HG02884 (cell line): ENCODE data around the gene NOTCH2.

Experiments
- ATAC-seq: cut with Tn5 transposase; IDR thresholded peaks from one replicate; pipeline ENCODE4 v1.9.1; 2021; ENCODE audit warnings: mild to moderate bottlenecking, moderate library complexity; ENCODE audit not compliant: unreplicated experiment

NOTCH2 gene

DNA sequence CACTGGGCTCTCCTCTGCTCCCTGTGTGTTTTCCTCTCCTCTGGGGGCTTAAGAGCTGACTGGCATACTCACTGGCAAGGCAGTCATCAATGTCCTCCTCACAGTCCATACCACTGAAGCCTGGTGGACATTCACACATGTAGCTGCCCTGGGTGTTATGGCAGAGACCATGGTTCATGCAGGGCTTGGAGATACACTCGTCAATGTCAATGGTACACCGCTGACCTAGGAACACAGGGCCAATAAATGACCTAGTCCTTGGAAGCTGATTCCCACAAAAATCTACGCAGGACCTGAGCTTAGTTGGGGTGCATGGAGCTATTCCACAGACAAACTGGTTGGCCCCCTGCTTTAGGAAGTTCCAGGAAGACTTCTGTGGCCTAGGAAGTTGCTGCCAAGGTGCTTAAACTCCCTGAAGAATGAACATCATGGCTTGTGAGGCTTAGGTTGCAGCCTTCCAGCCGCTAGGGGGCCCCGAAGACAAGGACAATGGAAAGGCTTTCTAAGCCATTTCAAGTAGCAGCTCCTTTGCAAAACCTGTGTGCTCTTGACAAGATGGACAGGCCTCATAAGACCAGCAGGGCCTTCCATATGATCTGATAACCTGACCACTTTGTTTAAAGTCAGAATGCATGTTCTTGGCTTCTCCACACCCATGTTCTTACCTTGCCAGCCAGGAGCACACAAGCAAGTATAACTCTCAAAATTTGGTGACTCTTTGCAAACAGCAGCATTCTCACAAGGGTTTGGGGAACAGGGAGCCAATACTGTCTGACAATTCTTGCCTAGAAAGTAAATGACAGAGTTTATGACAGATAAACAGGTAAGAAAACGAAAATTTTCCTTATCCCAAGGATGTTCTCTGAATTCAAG lies 120.9 kb downstream of the NOTCH2 start:
- ATAC-seq: peak; percentile 81

DNA sequence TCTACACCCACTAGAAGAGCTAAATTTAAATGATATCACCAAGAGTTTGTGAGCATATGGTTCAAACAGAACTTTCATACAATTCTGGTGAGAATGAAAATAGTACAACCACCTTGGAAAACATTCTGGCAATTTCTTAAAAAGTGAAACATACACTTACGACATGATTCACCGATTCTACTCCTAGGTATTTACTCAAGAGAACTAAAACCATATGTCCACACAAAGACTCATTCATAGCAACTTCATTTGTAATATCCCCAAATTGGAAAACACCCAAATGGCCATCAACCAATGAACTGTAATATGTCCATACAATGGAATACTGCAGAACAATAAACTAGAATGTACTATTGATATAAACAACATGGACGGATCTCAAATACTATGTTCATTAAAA lies 122.0 kb downstream of the NOTCH2 start:
- ATAC-seq: no peak

- ATAC-seq: no peak
Observed at GRCh38 chr1:119946724-119947123, 122.7 kb downstream of the NOTCH2 start.

DNA sequence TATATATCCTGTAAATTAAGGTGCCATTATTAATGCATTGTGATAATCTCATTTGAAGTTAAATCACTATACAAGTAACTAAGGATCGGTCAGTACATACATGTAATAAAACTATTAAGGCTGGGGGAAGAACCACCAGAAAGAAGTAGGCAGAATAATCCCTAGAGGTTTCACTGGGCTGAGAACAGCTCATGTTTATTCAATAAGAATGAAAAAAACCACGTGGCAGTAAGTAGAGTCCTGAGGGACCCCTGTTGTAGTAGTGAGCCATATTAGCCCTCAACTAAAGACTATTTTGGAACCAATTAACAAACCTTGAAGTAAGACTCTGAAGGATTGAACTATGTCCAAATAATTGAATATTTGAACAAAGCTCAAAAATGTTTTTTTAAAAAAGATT lies 126.2 kb downstream of the NOTCH2 start:
- no peak for ATAC-seq

- ATAC-seq: no peak
Observed at GRCh38 chr1:119941392-119941791, 128.1 kb downstream of the NOTCH2 start.

GRCh38 chr1:119940697-119941096 lies 128.8 kb downstream of the NOTCH2 start:
- ATAC-seq: no peak

DNA sequence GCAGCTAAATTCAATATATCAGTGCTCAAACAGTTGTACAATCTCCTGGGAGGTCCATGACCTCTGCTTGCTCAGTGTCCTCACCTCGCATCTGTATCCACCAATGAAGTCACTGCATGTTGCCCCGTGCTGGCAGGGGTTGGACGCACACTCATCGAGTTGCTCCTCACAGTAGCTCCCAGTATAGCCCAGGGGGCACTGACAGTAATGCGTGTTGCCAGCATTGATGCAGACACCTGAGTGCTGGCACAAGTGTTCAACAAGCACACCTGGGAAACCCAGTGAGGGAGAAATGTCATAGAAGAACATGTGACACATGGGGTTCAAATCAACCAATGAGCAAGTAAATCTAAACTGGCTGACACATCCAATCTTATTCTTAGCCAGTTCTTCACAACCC lies 132.3 kb downstream of the NOTCH2 start:
- no peak for ATAC-seq

DNA sequence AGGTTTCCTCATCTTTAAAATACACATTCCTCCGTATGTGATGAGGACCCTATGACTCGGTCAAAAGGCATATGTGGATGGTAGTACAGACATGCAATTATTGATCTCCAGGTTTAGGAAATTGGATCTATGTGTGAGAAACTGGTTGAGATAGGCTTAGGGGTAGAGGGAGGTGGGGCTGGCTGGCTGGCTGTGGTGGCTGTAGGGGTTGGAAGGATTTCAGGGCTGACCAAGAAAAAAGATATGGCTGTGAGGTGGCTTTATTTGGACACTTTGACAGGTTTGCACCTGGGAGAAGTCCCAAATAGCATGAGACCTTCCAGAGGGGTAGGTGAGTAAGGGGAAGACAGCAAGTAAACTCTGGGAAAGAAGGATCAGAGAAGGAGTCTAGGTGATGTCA lies 133.5 kb downstream of the NOTCH2 start:
- no peak for ATAC-seq

DNA sequence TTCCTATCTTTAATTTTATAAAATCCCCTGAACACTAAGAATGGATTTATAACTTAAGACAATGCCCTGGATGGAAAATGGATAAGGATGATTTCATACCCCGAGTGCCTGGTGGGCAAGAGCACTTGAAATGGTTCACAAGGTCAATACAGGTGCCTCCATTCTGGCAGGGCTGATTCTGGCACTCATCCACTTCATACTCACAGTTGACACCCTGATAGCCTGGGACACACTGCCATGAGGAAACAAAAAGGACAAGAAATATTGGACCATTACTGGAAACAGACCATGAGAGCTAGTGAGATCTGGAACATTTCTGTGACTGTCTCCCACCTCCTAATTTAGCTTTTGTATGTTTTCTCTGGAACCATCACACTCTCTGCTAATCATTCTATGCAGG lies 134.1 kb downstream of the NOTCH2 start:
- no peak for ATAC-seq

GRCh38 chr1:119933397-119933796 lies 136.1 kb downstream of the NOTCH2 start:
- no peak for ATAC-seq

DNA sequence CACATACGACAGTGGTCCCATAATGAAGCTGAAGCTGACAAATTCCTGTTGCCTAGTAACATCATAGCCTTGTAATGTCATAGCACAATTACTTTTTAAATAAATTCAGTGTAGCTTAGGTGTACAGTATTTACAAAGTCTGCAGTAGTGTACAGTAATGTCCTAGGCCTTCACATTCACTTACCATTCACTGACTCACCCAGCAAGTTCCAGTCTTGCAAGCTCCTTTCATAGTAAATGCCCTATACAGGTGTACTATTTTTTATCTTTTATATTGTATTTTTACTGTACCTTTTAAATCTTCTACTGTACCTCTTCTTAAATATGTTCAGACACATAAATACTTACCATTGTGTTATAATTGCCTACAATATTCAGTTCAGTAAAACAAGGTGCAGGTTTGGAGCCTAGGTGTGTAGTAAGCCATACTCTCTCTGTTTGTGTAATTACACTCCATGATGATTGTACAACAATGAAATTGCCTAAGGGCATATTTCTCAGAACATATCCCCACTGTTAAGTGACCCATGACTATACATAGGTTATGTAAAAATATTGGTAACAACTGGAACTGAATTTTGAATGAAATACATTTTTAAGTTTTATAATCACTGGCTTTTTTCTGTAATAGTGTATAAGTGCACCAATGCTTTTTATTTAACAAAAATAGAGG lies 139.7 kb downstream of the NOTCH2 start:
- ATAC-seq: no peak

GRCh38 chr1:119926553-119926952 lies 142.9 kb downstream of the NOTCH2 start:
- no peak for ATAC-seq

- ATAC-seq: no peak
Observed at GRCh38 chr1:119924948-119925898, 144.2 kb downstream of the NOTCH2 start.

DNA sequence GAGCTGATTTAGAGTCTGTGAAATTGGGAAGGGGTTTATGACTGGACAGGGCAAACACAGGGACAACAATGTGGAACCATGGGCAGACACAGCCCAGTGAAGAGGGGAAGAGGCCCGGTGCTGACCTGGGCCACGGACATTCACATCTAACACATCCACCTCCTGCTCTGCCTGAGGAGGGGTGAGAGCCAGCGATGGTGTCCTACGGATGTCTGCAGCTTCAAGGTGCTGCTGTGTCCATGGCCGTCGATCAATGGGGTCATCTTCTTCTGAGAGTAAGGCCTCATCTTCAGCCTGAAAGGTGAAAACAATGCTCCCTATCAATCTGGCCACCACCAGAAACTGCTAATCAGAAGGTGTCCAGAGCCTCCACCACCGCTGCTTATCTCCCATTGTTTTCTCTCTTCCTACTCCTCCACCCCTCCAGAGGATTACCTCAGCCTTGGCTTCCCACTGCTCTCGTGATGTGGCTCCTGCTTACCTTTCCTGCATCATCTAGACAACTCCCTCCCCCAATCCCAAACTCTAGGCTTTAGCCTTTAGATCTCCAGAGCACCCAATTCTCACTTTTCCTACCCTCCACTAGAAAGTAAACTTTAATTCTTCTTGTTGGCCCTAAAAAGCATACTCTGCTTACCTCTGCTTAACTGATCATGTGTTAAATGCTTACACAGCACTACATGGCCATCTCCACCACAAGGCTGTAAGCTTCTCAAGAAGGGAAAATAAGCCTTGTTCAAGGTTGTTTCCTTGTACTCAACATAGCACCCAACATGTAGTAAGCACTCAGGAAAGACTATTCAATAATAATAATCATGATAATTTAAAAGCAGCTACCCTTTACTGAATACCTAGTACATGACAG lies 149.1 kb downstream of the NOTCH2 start:
- no peak for ATAC-seq

DNA sequence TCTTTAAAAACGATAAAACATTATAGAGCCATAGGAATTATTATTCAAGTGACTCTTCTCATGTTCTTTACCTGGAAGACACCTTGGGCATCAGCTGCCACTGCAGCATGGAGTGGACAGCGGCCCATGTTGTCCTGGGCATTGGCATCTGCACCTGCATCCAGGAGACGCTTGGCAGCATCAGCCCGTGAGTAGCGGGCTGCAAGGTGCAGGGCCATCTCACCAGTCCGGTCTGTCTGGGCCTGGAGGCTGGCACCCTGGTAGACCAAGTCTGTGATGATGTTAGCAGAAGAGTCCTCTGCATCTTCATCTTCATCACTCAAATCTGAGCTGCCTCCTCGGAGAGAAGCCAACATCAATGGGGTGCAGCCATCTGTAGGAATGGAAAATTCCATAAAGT lies 150.2 kb downstream of the NOTCH2 start:
- no peak for ATAC-seq

- ATAC-seq: no peak
Observed at GRCh38 chr1:119918301-119918700, 151.2 kb downstream of the NOTCH2 start.

DNA sequence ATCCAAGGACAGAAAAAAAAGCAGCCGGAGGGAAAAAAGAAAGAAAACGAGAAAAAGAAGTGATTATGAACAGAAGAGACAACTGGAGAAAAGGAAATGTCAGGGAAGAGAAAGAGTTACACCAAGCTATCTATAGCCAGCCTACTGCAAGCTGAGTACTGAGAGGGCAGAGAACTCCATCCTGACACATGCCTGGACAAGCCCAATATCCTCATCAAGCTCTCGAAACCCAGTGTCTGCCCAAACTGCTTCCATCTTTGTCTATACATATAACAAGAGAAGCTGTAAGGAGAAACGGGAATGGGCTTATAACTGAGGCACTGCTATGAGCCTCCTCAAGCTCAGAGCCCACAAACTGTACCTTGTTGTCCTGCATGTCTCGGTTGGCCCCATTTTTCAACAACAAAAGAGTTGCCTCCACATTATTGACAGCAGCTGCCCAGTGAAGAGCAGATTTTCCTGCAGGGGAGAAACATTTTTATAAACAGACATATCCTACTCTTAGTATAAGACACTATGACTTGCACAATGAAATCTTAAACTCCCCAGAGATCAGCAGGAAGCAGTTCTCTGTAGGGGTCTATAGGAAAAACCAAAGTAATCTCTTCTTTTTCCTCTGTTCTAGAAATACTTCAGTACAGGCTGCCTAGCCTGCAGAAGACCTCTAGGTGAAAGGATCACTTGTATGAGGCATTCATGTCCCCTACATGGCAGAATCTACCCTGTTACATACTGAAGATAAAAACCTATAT lies 152.0 kb downstream of the NOTCH2 start:
- ATAC-seq: no peak

- ATAC-seq: no peak
Observed at GRCh38 chr1:119915517-119915916, 153.9 kb downstream of the NOTCH2 start.

DNA sequence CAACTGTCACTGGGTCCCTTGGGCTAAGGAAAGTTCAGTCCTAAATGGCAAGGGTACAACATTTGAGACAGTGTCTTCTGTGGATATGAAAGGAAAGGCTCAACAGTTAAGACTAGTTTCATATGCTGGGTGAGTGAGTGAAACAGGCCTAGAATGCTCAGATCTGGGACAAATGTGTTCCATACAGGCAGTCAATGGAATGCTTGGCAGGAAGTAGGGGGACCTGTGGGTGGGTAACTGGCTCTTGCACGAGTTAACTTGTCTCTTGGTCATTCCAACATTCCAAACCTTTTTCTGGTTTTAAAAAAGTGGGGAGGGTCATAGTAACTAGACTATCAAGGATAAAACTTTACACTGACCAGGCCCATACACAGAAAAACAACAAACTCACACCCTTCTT lies 155.4 kb downstream of the NOTCH2 start:
- ATAC-seq: no peak

- no peak for ATAC-seq
Observed at GRCh38 chr1:119912963-119913362, 156.5 kb downstream of the NOTCH2 start.
